K562 treated with DMSO at 1 percent for 24 hours (cell line): ENCODE results near the gene SLC12A3. TPM values are rescaled to one million over a fixed set of nuclear protein-coding genes. Genes with fewer than 3 reads are reported as not detected.

Experiments used
- total RNA-seq: library from RNA; unstranded; fragments of 300-600 nt; gene quantifications from 2 replicates; pipeline ENCODE4 v1.2.3, GENCODE V29; 2022; ENCODE audit warnings: low read depth; ENCODE audit not compliant: insufficient read depth

The SLC12A3 gene, protein sequence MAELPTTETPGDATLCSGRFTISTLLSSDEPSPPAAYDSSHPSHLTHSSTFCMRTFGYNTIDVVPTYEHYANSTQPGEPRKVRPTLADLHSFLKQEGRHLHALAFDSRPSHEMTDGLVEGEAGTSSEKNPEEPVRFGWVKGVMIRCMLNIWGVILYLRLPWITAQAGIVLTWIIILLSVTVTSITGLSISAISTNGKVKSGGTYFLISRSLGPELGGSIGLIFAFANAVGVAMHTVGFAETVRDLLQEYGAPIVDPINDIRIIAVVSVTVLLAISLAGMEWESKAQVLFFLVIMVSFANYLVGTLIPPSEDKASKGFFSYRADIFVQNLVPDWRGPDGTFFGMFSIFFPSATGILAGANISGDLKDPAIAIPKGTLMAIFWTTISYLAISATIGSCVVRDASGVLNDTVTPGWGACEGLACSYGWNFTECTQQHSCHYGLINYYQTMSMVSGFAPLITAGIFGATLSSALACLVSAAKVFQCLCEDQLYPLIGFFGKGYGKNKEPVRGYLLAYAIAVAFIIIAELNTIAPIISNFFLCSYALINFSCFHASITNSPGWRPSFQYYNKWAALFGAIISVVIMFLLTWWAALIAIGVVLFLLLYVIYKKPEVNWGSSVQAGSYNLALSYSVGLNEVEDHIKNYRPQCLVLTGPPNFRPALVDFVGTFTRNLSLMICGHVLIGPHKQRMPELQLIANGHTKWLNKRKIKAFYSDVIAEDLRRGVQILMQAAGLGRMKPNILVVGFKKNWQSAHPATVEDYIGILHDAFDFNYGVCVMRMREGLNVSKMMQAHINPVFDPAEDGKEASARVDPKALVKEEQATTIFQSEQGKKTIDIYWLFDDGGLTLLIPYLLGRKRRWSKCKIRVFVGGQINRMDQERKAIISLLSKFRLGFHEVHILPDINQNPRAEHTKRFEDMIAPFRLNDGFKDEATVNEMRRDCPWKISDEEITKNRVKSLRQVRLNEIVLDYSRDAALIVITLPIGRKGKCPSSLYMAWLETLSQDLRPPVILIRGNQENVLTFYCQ
- not detected in 2 replicates for total RNA-seq

DNA sequence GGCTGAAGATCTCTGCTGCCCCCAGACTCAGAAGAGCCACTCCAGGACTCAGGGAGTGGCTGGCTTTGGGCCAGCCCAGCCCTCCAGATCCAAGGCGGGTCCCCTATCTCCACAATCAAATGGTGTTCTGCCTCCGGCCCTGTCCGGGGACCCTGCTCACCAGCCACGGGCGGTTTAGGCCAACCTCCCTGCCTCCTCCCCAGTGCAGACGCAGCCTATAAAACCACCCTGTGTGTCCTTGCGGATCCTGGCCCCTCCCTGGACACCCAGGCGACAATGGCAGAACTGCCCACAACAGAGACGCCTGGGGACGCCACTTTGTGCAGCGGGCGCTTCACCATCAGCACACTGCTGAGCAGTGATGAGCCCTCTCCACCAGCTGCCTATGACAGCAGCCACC is at the start of gene SLC12A3:
Gene SLC12A3 (plus strand): TSS at position 248 of the 400 bp plus-strand sequence. CDS start 29 bp downstream, at position 277.

GRCh38 chr16:56931892-56932720 is 67.1 kb downstream of the SLC12A3 start, which contains the start of gene HERPUD1:
Gene HERPUD1, plus strand, starts transcription at chr16:56932142. Its CDS starts 103 bp downstream, at chr16:56932245.

DNA sequence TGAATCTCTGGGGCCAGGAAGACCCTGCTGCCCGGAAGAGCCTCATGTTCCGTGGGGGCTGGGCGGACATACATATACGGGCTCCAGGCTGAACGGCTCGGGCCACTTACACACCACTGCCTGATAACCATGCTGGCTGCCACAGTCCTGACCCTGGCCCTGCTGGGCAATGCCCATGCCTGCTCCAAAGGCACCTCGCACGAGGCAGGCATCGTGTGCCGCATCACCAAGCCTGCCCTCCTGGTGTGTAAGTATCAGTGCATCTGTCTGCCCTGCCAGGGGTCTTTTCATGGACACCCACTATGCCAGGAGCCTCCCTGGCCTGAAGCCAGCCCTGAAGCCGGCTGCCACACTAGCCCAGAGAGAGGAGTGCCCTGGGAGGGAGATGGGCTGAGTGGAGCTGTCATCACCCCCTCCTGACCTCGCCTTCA is 96.9 kb downstream of the SLC12A3 start, which contains the start of gene CETP:
Gene CETP (plus strand): TSS at position 100 of the 431 bp plus-strand sequence. CDS start 30 bp downstream, at position 130.

Other genes starting within 250 kb of the SLC12A3 start
- not detected in 2 replicates for gene MT1E, start 239.4 kb upstream of the SLC12A3 start, total RNA-seq
- not detected in 2 replicates for gene MT1M, start 232.5 kb upstream of the SLC12A3 start, total RNA-seq
- gene MT1A, start 226.5 kb upstream of the SLC12A3 start, total RNA-seq: not detected in 2 replicates
- gene MT1B, start 213.3 kb upstream of the SLC12A3 start, total RNA-seq: not detected in 2 replicates
- gene MT1F, start 207.2 kb upstream of the SLC12A3 start, total RNA-seq: not detected in 2 replicates
- 2.8 TPM in 1 of 2 replicates, not detected in the other for gene MT1G, start 197.1 kb upstream of the SLC12A3 start, total RNA-seq
- gene MT1H, start 195.4 kb upstream of the SLC12A3 start, total RNA-seq: not detected in 2 replicates
- 11.5 and 27.6 TPM in 2 replicates for gene MT1X, start 182.7 kb upstream of the SLC12A3 start, total RNA-seq
- 57.2 and 57.3 TPM in 2 replicates for gene NUP93, start 135.1 kb upstream of the SLC12A3 start, total RNA-seq
- gene HERPUD1, start 66.9 kb downstream of the SLC12A3 start, total RNA-seq: 80.5 and 82.4 TPM in 2 replicates
- gene CETP, start 96.7 kb downstream of the SLC12A3 start, total RNA-seq: not detected in 2 replicates
- gene NLRC5, start 124.3 kb downstream of the SLC12A3 start, total RNA-seq: 0.31 and 0.61 TPM in 2 replicates
- 31.0 and 38.5 TPM in 2 replicates for gene CPNE2, start 227.4 kb downstream of the SLC12A3 start, total RNA-seq